ENCODE data around the gene ZBTB7A.

ZBTB7A gene

DNA sequence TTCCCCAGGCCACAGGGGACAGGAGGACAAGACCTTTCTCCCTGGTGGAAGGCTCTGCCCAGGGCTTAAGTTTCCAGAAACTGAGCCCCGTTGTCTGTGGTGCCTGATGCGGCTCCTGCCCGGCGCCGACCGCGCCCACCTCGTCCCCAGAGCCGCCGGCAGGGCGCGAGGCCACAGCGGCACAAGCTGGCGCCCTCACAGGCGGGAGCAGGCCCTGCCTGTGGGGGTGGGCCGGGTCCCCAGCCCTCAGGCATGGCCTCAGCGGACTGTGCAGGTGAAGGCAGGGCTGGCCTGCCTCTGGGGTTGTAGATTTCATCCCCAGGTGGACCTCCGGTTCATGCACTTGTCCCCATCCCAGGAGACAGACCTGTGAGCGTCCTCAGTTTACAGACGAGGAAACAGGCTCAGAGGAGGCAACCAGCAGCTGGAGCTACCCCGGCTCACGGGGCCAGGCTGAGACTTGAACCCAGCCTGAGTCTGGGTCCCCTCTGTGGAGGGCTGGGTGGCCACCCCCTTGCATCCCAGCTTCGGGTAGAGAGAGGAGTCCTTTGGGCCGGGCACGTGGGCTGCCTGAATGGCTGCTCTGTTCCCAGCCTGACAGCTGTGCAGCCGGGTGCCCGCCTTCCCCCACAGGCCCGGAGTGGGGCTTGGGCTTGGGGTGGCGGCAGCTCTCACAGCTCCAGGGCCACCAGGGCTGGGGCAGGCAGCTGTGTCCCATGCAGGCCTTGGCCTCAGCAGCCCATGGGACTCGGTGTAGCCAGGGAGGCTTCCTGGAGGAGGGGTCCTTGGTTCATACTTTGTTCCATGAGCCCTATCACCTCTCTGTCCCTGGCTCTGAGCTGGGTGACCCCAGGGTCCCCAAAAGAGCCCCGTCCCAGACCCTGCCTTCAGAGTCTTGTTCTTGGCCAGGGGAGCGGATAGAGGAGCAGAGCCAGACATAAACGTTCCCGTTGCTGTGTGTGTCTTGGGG, 32.4 kb downstream of the ZBTB7A start:
- no peak for DNase-seq

- DNase-seq = no peak
These were observed 33.4 kb downstream of the ZBTB7A start for GRCh38 chr19:4033028-4033956.

DNA sequence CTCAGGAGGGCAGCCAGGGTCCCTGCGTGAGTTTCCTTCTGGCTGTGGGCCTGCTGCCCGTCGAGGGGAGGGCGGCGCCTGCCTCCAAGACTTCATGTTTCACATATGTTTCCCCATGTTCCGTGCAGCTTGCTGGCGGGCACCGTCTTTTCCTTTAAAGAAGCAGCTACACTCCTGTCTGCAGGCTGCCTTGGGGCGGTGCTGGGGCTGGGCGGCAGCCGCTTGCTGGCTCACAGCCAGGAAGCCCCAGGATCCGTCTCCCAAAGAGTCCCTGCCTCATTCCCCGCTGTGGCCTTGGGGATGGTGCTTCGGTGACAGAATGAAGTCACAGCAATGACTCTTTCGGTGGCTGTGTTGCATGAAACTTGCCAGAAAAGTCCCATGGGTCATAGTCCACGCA, 34.3 kb downstream of the ZBTB7A start:
- DNase-seq = no peak

- DNase-seq = no peak
These were observed 35.3 kb downstream of the ZBTB7A start for GRCh38 chr19:4031420-4031819.

GRCh38 chr19:4030981-4031380, 35.7 kb downstream of the ZBTB7A start:
- DNase-seq = no peak

GRCh38 chr19:4030552-4030951, 36.1 kb downstream of the ZBTB7A start:
- no peak for DNase-seq

DNA sequence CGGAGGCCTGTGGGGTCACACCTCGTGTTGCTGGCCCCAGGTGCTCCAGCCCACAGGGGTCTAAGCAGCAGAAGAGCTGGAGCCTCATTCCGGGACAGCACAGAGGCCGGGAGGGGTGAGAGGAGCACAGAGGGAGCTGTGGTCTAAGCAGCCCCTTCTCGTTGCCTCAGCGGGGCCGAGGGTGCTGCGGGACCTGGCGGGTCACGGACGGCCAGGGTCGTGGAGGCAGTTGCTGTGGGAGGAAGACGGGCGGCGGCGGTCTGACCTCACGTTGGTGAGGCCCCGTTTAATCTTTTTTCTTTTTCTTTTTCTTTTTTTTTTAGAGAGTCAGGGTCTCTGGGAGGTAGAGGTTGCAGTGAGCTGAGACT, 37.5 kb downstream of the ZBTB7A start:
- DNase-seq = no peak

DNA sequence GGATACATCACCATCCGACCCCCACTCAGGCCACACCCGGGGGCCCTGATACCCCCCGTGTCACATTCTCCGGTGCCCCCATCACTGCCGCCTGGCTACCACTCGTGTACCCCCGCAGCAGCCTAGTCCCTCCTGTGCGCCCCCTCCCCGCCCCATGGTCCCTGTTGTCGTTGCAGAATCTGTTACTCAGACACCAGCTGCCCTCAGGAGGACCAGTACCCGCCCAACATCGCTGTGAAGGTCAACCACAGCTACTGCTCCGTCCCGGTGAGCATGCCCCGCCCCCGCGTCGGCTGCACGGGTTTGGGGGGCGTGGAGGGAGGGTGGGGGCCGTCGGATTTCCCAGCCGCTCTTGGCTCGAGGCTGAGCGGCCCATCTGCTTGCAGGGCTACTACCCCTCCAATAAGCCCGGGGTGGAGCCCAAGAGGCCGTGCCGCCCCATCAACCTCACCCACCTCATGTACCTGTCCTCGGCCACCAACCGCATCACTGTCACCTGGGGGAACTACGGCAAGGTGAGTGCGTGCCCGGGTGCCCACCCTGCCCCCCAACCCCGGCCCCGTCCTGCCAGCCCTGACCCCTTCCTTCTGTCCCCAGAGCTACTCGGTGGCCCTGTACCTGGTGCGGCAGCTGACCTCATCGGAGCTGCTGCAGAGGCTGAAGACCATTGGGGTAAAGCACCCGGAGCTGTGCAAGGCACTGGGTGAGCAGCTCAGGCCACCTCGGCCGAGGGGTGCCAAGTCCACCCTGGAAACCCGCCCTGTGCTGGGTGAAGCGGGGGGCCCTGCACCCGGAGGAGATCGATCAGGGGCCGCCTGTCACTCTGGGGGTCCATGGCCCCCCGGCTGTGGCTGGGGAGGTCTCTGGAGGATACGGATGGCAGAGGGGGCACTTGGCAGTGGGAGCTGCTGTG, 38.1 kb downstream of the ZBTB7A start:
- DNase-seq = no peak

- DNase-seq = no peak
These were observed 39.6 kb downstream of the ZBTB7A start for GRCh38 chr19:4027146-4027545.

- DNase-seq = no peak
These were observed 41.4 kb downstream of the ZBTB7A start for GRCh38 chr19:4025317-4025716.

DNA sequence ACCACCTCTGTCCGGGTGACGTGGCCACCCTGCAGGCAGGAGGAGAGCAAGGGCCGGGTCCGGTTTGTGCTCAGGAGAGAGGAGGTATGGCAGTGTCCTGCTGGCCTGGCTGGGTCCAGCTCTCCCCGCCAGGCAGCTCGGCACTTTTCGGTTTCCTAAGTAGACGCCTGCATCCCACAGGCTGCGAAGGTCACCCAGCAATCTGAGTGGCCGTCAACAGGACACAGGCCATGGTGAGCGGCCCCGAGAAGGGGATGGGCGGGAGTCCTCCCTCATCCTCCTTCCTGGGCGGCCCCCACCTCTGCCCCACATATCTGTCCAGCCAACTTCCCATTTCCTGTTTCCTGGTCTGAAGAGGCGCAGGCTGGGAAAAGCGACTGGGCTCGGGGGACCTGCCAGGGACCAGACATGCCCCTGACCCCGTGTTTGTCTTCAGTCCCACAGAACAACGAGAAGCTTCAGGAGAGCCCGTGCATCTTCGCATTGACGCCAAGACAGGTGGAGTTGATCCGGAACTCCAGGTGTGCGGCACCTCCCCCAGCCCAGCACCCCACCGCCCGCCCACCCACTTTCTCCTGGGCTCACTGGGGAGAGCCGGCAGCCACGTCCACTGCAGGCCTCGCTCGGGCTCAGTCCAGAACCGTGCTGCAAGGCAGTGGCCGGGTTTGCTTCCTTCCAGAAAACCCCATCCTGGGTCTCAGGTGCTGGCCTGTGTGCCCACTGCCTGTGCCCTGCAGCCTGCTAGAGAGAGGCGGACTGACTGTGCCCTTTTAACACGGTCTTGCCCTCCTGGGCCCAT, 42.9 kb downstream of the ZBTB7A start:
- no peak for DNase-seq

- DNase-seq = no peak
These were observed 47.1 kb downstream of the ZBTB7A start for GRCh38 chr19:4019578-4019977.

DNA sequence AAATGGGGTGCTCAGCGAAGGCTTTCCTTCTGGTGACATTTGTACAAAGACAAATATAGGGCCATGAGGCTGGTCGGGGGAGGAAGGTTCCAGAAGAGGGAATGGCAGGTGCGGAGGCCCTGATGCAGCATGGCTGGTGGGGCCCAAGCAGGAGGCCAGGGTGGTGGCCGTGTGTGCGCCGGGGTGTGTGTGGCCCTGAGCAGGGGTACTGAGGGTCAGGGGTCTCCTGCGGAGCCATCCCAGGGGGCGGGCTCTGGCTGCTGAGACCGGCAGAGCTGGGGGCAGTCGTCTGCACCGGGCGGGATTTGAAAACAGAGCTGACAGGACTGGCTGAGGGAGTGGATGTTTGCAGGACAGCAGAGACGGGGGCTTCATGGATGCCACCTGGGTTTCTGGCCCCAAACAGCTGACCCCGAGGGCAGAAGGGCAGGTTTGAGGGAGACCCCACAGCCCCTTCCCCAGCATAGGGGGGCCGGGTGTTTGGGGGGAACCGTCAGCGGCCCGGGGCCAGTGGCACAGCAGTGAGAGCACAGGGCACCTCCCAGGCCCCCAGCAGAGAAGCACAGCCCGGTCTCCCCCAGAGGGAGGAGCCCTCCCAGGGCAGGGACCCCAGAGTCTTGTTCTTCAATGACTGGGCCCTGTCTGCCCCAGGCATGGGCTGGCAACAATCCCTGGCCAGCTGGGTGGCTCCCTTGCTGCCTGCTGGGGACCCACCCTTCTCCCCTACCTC, 47.8 kb downstream of the ZBTB7A start:
- DNase-seq = no peak

DNA sequence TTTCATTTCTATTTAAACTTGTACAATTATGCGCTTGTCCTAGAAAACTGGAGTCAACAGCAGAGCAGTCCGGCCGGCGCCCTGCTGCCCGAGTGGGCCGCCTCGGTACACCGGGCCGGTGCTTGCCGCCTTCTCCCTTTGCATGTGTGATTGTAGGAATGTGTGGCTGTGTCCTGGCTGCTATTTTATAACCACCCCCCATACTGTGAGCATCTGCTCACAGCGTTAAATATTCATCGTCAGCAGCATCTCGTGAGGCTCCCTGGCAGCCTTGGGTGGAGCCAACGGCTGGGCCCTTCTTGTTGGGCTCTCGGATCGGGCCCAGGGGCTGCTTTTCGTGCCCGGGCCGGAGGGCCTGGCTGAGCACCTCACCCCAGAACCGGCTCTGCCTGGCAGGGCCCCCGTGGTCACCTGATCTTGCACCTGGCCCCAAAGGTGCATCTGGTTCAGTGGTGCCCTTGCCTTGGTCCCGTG, 48.5 kb downstream of the ZBTB7A start:
- DNase-seq = no peak

DNA sequence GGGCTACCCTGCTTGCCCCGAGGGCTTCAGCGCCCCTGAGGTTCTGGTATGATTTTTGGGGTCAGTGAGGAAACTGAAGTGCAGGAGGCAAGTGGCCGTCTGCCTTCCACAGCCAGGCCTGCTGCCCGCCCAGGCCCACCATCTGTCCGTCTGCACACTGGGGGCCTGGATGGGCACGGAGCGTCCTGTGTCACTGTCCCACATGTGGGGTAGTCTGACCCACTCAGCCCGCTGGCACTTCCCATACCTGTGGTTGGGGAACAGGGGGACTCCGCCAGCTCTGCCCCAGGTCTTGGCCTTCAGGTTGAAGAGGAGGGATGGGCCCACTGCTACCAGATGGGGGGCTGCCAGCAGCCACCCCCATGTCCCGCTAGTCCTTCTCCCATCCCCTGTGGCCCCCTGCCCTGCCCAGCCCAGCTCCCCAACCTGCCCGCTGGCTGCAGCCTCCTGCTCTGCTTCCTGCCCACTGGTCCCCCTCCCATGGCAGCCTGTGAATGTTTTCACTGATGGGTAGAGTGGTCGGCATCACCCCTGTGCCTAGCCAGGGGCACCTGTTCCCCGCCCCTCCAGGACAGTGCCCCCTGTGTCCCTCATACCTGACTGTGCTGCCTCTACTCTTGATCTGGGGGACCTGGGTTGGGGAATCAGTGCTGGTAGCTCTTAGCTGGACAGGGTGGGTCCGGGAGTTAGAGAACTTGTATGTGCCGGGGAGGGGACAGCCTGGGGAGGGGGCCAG, 49.6 kb downstream of the ZBTB7A start:
- DNase-seq = no peak

GRCh38 chr19:4016486-4016885, 50.2 kb downstream of the ZBTB7A start:
- DNase-seq = no peak

GRCh38 chr19:4015705-4016402, 50.8 kb downstream of the ZBTB7A start:
- no peak for DNase-seq

DNA sequence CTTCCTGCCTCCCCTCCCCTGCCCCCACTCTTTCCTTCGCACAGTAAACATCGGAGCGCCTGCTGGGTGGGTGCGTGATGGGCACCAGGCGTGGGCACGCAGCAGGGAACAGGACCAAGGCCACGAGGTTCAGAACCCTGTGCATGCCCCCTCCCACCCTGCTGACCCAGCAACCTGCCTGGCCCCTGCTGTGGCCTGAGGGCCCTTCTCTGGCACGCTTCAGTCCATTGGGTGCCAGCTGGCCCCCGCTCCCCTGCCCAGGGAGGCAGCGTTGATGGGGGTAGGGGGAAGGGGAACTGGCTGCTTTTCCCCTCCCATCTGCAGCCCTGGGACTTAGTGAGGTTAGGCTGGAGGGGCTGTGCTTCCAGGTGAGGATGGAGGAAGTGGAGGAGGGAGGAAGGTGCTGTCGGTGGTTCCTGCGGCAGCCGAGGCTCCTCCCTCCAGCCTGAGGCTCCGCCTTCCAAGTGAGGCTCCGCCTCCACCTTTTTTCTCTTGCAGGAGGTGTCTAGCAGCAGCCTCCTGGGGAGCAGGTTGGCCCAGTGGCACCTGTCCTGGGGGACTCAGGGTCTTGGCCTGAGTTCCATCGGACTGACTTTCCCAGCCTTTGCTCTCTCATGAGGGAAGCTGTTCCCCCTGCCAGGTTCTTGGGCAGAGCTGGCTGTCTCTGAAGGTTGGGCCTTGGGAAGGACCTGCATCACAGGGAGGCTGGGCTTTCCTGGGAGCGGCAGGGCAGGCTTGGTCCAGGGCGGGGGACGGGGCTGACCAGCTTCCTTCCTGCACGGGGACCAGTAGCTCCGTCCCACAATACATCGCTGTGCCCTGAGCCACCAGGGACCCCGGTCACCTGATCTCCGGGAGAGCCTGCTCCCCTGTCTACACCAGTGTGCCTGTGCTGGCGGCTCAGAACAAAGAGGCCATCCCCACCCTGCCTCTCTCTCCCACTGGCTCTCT, 51.9 kb downstream of the ZBTB7A start:
- DNase-seq = no peak
